GM11168 (cell line): Measurements from ENCODE around the gene TBC1D16.

Experiments used
- in situ Hi-C: fragments of 300-500 bp; cut with MboI; formaldehyde crosslinking; loops from one replicate; pipeline ENCODE4 v1.12.0; 2022; ENCODE audit warnings: low sequenced_read_pairs; ENCODE audit not compliant: unreplicated experiment

Gene TBC1D16

GRCh38 chr17:79990051-79990592, 45.5 kb downstream of the TBC1D16 start:
- in situ Hi-C loops: no loop called here

- in situ Hi-C loops: no loop called here
Measured at GRCh38 chr17:79989106-79989835, 46.4 kb downstream of the TBC1D16 start.

DNA sequence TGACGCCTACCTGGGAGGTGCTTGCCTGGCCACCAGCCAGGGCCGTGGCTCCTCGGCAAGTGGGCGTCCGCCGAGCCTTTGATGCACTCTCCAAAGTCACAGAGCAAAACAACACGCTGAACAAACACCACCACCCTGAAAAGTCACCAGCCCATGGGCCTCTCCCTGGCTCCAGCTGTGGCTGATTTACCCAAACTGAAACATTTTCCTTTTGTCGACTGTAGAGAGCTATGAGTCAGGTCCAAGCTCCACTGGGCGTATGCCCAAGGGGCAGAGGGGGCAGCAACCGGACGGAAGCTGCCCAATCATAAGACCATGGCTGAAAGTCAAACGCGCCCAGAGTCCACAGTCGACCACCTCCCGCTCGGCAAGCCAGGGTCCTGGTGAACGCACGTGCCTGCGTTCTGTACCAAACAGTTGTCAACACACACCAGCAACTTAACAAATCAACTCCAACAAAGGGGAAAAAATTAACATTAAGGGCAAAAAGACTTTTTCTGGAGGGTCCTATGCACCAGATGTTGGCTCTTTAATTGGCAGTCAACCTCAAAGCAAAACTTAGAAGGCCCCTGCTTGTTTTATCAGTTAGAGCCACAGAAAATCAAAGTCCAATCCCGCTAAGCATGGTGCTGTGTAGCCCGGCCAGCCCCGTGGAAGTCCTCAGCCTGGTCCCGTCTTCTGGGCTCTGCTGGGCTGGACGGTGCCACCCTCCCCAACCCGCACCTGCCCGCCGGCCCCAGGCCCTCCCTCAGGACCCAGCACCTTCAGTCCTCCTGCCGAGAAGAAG, 47.3 kb downstream of the TBC1D16 start:
- in situ Hi-C loops: no loop called here

- in situ Hi-C loops: no loop called here
Measured at GRCh38 chr17:79987935-79988184, 47.8 kb downstream of the TBC1D16 start.

DNA sequence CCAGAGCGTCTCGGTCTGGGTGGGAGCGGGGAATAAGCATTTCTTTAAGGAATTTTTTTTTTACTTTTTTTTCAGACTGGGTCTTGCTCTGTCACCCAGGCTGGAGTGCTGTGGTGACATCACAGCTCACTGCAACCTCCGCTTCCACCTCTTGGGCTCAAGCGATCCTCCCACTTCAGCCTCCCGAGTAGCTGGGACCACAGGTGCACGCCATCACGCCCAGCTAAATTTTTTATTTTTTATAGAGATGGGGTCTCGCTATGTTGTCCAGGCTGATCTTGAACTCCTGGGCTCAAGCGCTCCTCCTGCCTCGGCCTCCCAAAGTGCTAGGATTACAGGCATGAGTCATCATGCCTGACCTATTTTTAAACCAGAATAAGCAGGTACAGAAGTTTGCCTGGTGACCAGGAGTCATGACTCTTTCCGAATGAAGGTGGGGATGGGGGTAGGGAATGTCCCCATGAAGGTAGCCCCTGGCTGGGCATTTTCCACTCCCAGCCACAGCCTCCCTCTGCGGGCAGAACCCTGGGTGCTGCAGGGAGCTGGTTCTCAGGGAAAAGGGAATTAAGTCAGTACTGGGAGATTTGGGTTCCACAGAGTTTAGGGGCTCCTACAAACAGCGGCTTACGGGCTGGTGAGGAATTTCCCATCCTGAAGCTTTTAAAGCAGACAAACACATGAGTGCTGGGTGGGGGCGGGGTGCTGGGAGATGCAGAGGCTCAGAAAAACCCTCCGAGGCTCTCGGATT, 48.3 kb downstream of the TBC1D16 start:
- in situ Hi-C loops: no loop called here

DNA sequence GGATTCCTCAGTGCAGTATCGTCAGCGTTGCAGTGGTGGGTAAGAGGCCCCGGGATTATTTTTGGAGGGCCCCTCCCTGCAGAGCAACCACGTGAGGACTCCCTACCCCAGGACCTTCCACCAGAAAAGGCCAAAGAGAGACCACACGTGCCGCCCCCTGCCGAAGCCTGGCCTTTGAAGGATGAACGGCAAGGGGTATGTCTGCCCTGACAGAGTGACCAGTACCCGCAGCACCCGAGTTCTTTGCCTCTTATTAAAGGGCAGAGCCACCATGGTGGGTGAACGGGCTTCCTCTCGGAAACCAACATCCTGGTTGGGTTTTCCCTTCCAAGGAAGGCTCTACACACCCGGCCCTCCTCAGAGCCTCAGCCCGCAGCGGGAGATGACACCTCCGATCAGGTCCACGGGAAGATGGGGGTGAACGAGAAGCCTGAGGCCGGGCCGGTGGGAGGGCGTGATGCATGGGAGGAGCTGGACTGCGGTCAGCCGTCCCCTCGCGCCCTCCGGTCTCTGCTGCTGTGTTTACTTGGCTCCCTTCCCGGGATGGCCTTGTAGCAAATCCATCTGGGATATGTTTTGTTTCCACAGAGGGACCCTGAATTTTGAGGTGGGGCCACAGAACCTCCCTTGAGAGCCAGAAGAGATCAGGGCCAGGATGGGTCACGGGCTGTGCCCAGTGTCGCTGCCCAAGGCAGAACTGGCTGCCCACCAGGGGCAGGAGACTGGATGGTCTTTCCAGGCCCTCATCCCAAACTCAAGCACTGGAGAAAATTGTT, 49.1 kb downstream of the TBC1D16 start:
- in situ Hi-C loops: no loop called here

DNA sequence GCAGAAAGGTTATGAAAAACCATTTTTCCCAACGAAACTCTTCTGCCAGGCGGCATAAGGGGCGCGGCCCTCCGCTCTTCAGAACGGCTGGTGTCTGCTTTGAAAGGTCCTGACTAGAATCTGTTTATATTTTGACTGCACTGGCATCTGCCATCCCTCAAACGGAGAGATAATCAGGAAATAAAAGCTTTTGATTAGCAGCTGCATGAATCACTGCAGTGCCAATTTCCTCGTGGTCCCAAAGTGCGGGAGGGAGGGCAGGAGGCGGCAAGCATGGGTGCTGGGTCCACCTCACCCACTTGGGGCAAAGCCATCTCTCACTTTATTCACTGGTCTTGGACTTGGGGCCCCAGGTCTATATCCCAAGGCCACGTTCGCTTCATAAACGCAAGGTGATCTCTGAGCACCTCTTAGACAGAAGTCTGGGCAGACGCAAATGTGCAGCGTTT, 49.7 kb downstream of the TBC1D16 start:
- in situ Hi-C loops: no loop called here

DNA sequence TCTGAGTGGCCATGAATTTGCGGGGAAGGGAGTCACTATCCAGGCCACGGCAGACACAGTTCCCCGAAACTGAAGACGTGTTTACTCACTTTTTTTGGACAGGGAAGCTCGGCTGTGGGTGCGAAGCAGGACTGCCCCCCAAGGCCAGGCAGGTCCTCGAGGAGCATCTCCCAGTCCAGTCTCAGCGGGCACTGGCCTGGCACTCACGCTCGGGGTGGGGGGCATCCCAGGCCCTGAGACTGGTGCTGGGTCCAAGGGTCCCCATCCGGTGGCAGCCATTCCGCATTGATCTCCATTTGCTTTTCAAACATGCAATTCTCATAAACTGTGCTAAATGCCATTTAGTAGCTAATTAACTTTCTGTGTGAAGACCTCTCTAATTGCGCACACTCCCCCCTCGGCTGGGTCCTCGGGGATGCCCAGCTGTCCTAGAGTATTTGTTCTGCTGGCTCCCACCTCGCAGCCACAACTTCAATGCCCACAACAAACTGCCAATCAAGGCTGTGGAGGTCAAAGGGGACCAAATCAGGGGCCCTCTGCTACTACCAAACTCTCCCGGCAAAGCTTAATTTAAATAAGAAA, 50.2 kb downstream of the TBC1D16 start:
- in situ Hi-C loops: no loop called here

- in situ Hi-C loops: no loop called here
Measured at GRCh38 chr17:79984877-79985276, 50.8 kb downstream of the TBC1D16 start.

GRCh38 chr17:79984045-79984840, 51.4 kb downstream of the TBC1D16 start:
- in situ Hi-C loops: no loop called here

- in situ Hi-C loops: no loop called here
Measured at GRCh38 chr17:79983456-79983855, 52.2 kb downstream of the TBC1D16 start.

GRCh38 chr17:79982986-79983385, 52.7 kb downstream of the TBC1D16 start:
- in situ Hi-C loops: no loop called here

DNA sequence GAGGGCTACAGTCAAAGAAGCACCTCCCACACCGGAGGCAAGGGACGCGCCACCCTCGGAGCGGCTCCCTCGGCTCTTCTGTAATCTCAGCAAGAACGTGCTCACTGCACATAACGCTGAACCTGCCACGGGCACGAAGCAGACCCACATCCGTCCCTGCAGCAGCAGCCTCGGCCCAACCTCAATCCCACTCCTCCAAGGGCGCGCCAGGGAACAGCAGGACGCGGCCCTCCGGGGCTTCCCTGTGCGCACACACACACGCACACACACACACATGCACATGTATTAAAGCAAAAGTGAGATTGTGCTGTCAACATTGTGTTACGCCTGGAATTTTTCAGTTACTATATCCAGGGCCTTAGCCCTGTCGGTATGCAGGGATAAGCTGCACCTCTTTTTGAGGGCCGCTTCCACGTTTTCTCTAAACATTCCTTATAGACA, 54.0 kb downstream of the TBC1D16 start:
- in situ Hi-C loops: no loop called here

GRCh38 chr17:79981090-79981489, 54.6 kb downstream of the TBC1D16 start:
- in situ Hi-C loops: no loop called here

DNA sequence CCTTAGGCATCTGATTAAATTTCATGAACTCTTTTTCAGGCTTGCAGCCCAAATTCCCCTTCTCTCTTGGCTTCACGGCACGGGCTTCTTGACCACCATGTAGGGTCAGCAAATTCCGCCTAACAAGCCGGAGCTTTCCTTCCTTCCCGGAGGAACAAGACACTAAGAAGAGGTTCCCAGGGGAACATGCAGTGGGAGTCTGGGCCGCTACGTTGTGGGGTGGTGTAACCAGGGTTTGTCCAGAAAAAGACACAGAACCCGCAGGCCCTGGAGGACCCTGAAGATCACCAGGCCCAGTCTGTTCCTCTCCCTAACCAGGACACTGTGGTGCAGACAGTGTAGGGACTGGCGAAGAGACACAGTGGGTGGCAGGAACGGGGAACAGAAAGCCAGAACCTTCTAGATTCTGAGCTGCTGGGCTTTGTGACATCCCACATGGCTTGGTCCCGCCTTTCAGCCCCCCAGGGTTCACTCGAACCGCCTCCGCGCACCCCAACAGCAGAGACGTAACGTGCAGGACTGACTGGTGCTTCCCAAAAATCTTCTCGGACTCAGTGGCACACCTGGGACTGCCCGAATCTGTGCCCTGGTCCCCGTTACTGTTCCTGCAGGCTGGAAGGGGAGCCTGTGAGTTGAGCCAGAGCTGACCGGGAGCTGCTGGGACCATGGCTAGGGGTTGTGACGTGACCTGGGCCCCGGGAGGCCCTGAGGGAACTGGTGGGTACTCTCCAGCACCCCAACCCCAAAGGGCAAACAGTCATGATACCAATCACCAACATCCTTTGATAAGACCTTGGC, 55.2 kb downstream of the TBC1D16 start:
- in situ Hi-C loops: no loop called here

- in situ Hi-C loops: loop anchor here (10.0 kb wide), 1 partner anchor 185 kb away; the partner anchor contains the start of gene CBX8
Measured at GRCh38 chr17:79979816-79980215, 55.9 kb downstream of the TBC1D16 start.

GRCh38 chr17:79979221-79979741, 56.4 kb downstream of the TBC1D16 start:
- in situ Hi-C loops: loop anchor here (10.0 kb wide), 1 partner anchor 184 kb away; the partner anchor contains the start of gene CBX8

GRCh38 chr17:79978548-79978855, 57.2 kb downstream of the TBC1D16 start:
- in situ Hi-C loops: loop anchor here (10.0 kb wide), 1 partner anchor 184 kb away; the partner anchor contains the start of gene CBX8
